IPS DF 6.9 (cell line): Measurements from ENCODE around the gene SLC25A26.

Experiments used
- DNase-seq: peaks from one replicate; pipeline ENCODE4 v3.0.0-alpha.2; 2013; ENCODE audit warnings: low read depth, low spot score
- H3K27ac ChIP-seq: one replicate; pipeline ENCODE4 v1.5.1; 2013; ENCODE audit warnings: low read length, control low read depth
- H3K27me3 ChIP-seq: 2 replicates; pipeline ENCODE4 v1.6.1; 2013; ENCODE audit warnings: mild to moderate bottlenecking, low read length; ENCODE audit not compliant: control insufficient read depth, insufficient read depth
- H3K36me3 ChIP-seq: 2 replicates; pipeline ENCODE4 v1.6.1; 2013; ENCODE audit warnings: low read length; ENCODE audit not compliant: control insufficient read depth, insufficient read depth
- H3K4me1 ChIP-seq: 2 replicates; pipeline ENCODE4 v1.6.1; 2013; ENCODE audit warnings: low read length; ENCODE audit not compliant: control insufficient read depth, insufficient read depth
- H3K4me3 ChIP-seq: 2 replicates; pipeline ENCODE4 v1.5.1; 2013; ENCODE audit warnings: mild to moderate bottlenecking, low read length
- H3K9me3 ChIP-seq: 2 replicates; pipeline ENCODE4 v1.6.1; 2013; ENCODE audit warnings: low read length, inconsistent platforms; ENCODE audit not compliant: control insufficient read depth, insufficient read depth
- WGBS: extraction: QIAGEN DNeasy Blood & Tissue Kit; methylation state at CpG from one replicate; pipeline ENCODE4 v1.1.7; 2013; ENCODE audit warnings: mixed read lengths, missing lambda C conversion rate; ENCODE audit not compliant: insufficient read length, insufficient coverage; 5-methylcytosine and 5-hydroxymethylcytosine counted together

The SLC25A26 gene

GRCh38 chr3:66427352-66427751 is 206.6 kb downstream of the SLC25A26 start:
- H3K27ac ChIP-seq = no peak overlapping the region
- H3K4me1 ChIP-seq = peaks cover 9% of the 10 kb centered on the region
- H3K36me3 ChIP-seq = no peaks in the 10 kb centered on the region
- no peaks in the 10 kb centered on the region for H3K27me3 ChIP-seq
- H3K4me3 ChIP-seq = no peak overlapping the region
- no peaks in the 10 kb centered on the region for H3K9me3 ChIP-seq
- no CpG with 5 or more reads among the region's 3 CpGs for WGBS
- DNase-seq = no peak

- H3K36me3 ChIP-seq = no peaks in the 10 kb centered on the region
- no peaks in the 10 kb centered on the region for H3K27me3 ChIP-seq
- no peak overlapping the region for H3K4me3 ChIP-seq
- peaks cover 9% of the 10 kb centered on the region for H3K4me1 ChIP-seq
- DNase-seq = no peak
- no peaks in the 10 kb centered on the region for H3K9me3 ChIP-seq
- no peak overlapping the region for H3K27ac ChIP-seq
- no CpG with 5 or more reads among the region's 5 CpGs for WGBS
Measured at GRCh38 chr3:66427951-66428474, 207.2 kb downstream of the SLC25A26 start.
